GM12892 (cell line): ENCODE results near the gene CUL3. TPM values are rescaled to one million over a fixed set of nuclear protein-coding genes. Genes with fewer than 3 reads are reported as not detected.
"Not testable (repeated sequence)": the region's sequence is repeated elsewhere in the genome, so short reads cannot be mapped to it uniquely, and the experiment has no call there.

Source experiments
- DNase-seq: peaks from one replicate; pipeline ENCODE4 v3.0.0; 2011; ENCODE audit not compliant: insufficient read length
- FAIRE-seq: peaks from 2 replicates; lab custom pipeline; 2011; peaks lifted over from hg19 to GRCh38; lab: Jason Lieb, UNC
- POLR2A ChIP-seq: IDR thresholded peaks from 2 replicates; pipeline ENCODE4 v1.6.1; 2011; ENCODE audit warnings: low read depth, low read length, control low read depth
- POLR2AphosphoS5 ChIP-seq: IDR thresholded peaks from 2 replicates; pipeline ENCODE4 v1.6.1; 2011; ENCODE audit warnings: low read depth, low read length, control low read depth
- TAF1 ChIP-seq: IDR thresholded peaks from 2 replicates; pipeline ENCODE4 v1.6.1; 2011; ENCODE audit warnings: low read depth, mild to moderate bottlenecking, control low read depth, low read length, borderline replicate concordance
- polyA plus RNA-seq: library from polyadenylated mRNA; unstranded; fragments of >200 nt; gene quantifications from one replicate; pipeline ENCODE4 v1.2.1, GENCODE V29; 2012; ENCODE audit warnings: missing spikeins, inconsistent platforms; ENCODE audit not compliant: missing spikeins

The CUL3 gene
- polyA plus RNA-seq: 64.7 TPM

DNA sequence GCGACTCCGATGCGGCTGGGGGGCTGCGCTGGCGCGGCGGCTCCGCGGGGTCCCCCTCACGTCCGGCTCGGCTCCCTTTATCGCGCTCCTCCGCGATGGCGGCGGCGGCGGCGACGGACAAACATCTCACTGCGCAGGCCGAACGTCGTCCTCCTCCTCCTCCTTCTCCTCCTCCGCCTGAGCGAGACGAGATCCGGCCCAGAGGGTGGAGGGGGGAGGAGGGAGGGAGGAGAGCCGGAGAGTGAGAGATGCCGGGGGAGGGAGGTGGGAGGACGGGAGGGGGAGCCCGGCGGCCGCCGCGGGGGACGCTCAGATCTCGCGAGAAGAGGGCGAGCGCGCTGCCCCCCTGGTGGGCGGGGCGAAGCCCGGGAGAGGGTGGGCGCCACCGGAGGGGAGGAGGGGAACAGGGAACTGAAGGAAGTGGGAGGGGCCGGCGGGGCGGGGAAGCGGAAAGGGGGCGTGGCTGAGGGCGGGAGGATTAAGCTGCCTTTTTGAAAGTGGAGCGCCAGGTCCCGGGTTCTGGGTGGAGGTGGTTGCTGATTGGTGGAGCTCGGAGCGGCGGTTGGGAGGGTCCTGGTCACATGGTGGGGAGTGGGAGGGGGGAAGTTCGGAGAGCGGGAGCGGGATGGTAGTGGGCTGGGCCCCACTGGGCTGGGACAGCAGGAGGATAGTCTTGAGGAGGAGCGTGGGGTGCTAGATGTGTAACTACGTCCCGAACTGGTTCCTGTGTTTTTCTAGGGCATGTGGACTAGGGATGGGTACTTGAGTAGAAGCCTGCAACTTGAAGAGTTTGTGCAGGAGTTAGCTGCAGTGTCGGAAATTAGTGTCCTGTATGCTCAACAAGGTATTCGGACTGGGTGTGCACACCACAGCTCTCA is at the start of gene CUL3:
Gene CUL3, minus strand, starts transcription at position 153 of the 878 bp plus-strand sequence. CDS start 354 bp downstream, outside the sequence.
- peak; percentile 97 for FAIRE-seq

DNA sequence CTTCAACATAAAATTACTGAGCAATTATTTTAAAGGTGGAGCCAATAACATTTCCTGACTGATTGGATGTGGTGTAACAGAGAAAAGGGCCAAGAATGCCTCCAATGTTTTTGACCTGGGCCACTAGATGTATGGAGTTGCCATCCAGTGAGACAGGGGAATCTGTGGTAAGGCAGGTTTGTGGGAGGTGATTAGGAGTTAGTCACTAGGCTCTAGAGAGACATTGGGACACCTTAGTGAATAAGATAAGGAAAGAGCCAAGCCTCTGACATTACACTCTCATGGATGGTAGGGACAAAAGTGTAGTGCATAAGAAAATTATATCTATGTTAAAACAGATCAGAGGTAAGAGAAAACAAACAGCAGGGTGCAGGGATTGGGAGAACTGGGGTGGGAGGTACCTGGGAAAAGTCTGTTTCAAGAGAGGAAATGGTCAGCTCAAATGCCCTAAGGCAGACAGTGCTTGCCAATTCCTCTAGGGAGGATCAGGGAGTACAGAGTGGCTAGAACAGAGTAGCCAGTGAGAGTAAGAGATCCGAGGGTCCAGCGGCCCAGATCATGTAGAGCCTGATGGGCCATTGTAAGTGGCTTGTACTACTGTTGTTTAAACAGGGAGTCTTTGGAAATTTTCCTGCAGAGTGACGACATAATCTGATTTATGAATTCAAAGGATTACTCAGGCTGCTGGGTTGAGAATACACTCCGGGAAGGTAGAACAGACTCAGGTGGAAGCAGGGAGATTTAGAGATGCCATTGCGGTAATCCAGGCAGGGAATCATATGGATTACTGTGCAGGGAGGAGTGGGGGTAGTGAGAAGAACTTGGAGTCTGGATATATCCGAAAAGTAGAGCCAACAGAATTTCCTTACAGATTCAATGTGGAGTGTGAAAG is 45.7 kb upstream of the CUL3 start:
- TF ChIP-seq POLR2A: no peak
- TF ChIP-seq TAF1: no peak
- FAIRE-seq (no peak), DNase-seq (no peak)

More for the DNA sequence above, at the start of gene CUL3:
- peak; percentile 47 for TF ChIP-seq POLR2A
- no peak; the same call in 1 of the 2 replicates for TF ChIP-seq TAF1
- TF ChIP-seq POLR2AphosphoS5: peak; percentile 42
- DNase-seq: peak; percentile 81

- TF ChIP-seq TAF1: no peak
- no peak for TF ChIP-seq POLR2A
- no peak for TF ChIP-seq POLR2AphosphoS5
- FAIRE-seq (no peak), DNase-seq (no peak)
These were observed 43.3 kb upstream of the CUL3 start for GRCh38 chr2:224628416-224628815.

DNA sequence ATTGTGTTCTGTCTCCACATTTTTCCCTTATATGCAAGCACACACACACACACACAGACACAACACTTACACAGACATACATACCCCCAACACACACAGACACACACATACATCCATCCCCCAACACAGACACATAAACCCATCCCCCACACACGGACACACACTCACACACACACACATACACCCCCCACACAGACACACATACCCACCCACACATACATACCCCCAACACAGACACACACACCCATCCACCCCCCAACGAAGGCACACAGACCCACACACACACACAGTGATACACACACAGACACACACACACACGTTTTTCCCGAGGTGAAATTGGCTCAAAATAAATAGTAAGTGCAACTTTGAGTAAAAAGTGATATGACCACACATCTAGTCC is 41.6 kb upstream of the CUL3 start:
- no peak for TF ChIP-seq POLR2A
- TF ChIP-seq POLR2AphosphoS5: no peak
- no peak for TF ChIP-seq TAF1
- no peak for FAIRE-seq

GRCh38 chr2:224613543-224614286 is 28.6 kb upstream of the CUL3 start:
- FAIRE-seq (no peak), DNase-seq (no peak)
- TF ChIP-seq TAF1: no peak
- no peak for TF ChIP-seq POLR2A
- TF ChIP-seq POLR2AphosphoS5: no peak

More for the DNA sequence above, 41.6 kb upstream of the CUL3 start:
- no peak for DNase-seq

DNA sequence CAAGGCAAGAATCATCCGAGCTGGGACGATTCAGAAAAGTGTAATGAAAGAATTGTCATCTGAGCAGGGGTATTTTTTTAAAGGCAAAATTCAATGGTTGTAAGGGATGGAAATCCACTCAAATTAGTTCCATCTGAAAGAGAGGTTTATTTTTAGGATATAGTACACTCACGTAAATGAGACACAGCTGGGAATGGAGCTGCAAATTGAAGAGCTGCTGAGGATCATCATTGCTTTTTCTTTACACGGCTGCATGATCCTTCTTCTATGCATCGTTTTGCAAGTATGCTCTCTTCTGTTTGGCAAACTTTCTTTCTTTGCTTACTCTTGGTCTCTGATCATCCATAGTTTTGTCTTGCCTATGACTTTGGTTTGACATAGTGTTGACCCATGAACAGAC is 27.4 kb upstream of the CUL3 start:
- no peak for TF ChIP-seq POLR2A
- TF ChIP-seq POLR2AphosphoS5: no peak
- no peak for TF ChIP-seq TAF1
- FAIRE-seq (no peak), DNase-seq (no peak)

DNA sequence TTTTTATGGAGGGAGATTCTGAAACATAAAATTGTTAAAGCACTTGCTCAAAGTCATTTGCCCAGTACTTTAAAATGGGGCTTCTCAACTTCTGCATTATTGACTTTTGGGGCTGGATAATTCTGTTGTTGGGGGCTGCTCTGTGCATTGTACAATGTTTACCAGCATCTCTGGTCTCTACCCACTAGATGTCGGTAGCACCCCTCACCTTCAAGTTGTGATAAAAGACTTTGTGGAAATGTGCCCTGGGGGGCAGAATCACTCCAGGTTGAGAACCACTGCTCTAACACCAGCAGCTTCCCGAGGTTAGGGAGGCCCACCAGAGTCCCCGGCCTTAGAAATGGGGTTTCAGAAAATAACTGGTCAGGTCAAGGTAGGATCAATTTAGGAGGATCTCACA is 26.8 kb upstream of the CUL3 start:
- DNase-seq (no peak), FAIRE-seq (peak; percentile 27)
- no peak for TF ChIP-seq POLR2AphosphoS5
- TF ChIP-seq TAF1: no peak
- no peak for TF ChIP-seq POLR2A

- TF ChIP-seq POLR2AphosphoS5 (no peak), TAF1 (no peak), POLR2A (no peak)
- FAIRE-seq (no peak), DNase-seq (no peak)
These were observed 22.9 kb upstream of the CUL3 start for GRCh38 chr2:224608104-224608503.

DNA sequence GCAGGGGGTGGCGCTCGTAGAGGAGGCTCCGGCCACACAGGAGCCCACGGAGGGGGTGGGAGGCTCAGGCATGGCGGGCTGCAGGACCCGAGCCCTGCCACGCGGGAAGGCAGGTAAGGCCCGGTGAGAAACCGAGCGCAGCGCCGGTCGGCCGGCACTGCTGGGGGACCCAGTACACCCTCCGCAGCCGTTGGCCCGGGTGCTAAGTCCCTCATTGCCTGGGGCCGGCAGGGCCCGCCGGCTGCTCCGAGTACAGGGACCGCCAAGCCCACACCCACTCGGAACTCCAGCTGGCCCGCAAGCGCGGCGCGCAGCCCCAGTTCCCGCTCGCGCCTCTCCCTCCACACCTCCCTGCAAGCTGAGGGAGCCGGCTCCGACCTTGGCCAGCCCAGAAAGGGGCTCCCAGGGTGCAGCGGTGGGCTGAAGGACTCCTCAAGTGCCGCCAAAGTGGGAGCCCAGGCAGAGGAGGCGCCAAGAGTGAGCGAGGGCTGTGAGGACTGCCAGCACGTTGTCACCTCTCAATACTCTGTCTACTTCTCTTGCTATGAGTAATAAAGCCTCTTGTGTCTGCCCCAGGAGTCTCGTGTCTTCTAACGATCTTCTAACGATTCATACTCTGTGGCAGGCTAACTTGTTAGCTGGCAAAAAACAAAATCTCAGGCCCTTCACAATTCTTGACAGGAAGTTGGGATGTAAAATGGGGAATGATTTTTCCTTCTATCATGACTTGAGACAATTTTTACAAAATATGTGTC is 18.8 kb upstream of the CUL3 start:
- not testable (repeated sequence) for DNase-seq, FAIRE-seq

DNA sequence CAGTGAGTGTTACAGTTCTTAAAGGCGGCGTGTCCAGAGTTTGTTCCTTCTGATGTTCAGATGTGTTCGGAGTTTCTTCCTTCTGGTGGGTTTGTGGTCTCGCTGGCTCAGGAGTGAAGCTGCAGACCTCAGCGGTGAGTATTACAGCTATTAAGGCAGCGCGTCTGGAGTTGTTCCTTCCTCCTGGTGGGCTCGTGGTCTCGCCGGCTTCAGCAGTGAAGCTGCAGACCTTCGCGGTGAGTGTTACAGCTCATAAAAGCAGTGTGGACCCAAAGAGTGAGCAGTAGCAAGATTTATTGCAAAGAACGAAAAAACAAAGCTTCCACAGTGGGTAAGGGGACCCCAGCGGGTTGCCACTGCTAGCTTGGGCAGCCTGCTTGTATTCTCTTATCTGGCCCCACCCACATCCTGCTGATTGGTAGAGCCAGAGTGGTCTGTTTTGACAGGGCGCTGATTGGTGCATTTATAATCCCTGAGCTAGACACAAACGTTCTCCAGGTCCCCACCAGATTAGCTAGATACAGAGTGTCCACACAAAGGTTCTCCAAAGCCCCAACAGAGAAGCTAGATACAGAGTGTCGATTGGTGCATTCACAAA is 17.7 kb upstream of the CUL3 start:
- not testable (repeated sequence) for DNase-seq, FAIRE-seq
